Osteocyte (in vitro differentiated cells): ENCODE measurements around the gene TMEM235. TPM values are rescaled to one million over a fixed set of nuclear protein-coding genes. Genes with fewer than 3 reads are reported as not detected.
"Not testable (repeated sequence)": the region's sequence is repeated elsewhere in the genome, so short reads cannot be mapped to it uniquely, and the experiment has no call there.

Experiments used
- DNase-seq: peaks from one replicate; pipeline ENCODE4 v3.0.0; 2021; ENCODE audit warnings: mixed read lengths; ENCODE audit not compliant: unreplicated experiment; ENCODE audit errors: extremely low spot score
- H3K27ac Mint-ChIP-seq: one replicate; pipeline ENCODE4 v1.8.0; 2021; ENCODE audit warnings: mild to moderate bottlenecking, mixed read lengths; ENCODE audit not compliant: unreplicated experiment
- H3K27me3 Mint-ChIP-seq: one replicate; pipeline ENCODE4 v1.8.0; 2021; ENCODE audit warnings: mixed read lengths; ENCODE audit not compliant: unreplicated experiment
- H3K36me3 Mint-ChIP-seq: one replicate; pipeline ENCODE4 v1.8.0; 2021; ENCODE audit warnings: mixed read lengths; ENCODE audit not compliant: unreplicated experiment
- H3K4me1 Mint-ChIP-seq: one replicate; pipeline ENCODE4 v1.8.0; 2021; ENCODE audit warnings: mixed read lengths; ENCODE audit not compliant: unreplicated experiment
- H3K4me3 Mint-ChIP-seq: one replicate; pipeline ENCODE4 v1.8.0; 2021; ENCODE audit warnings: mild to moderate bottlenecking, moderate library complexity, mixed read lengths; ENCODE audit not compliant: unreplicated experiment
- H3K9me3 Mint-ChIP-seq: one replicate; pipeline ENCODE4 v1.8.0; 2021; ENCODE audit warnings: mixed read lengths; ENCODE audit not compliant: unreplicated experiment
- total RNA-seq: library from RNA; stranded (reverse); gene quantifications from 2 replicates; pipeline ENCODE4 v1.2.1, GENCODE V29; 2021
- TF ChIP-seq, protein P1 (sequence below): fragments of 200-600 bp; sonication (generic); IDR thresholded peaks from 2 replicates; pipeline ENCODE4 v1.5.0; 2021; ENCODE audit warnings: antibody characterized with exemption, mild to moderate bottlenecking, moderate library complexity

Gene TMEM235
- total RNA-seq, 1 donor from 2014 or later: not detected

- no peak for DNase-seq
- Mint-ChIP-seq H3K36me3 (no peaks in the 10 kb centered on the region), H3K27me3 (peaks cover 23% of the 10 kb centered on the region), H3K4me3 (no peak overlapping the region), H3K4me1 (no peaks in the 10 kb centered on the region), H3K9me3 (no peaks in the 10 kb centered on the region), H3K27ac (no peak overlapping the region)
- TF ChIP-seq, protein P1, sequence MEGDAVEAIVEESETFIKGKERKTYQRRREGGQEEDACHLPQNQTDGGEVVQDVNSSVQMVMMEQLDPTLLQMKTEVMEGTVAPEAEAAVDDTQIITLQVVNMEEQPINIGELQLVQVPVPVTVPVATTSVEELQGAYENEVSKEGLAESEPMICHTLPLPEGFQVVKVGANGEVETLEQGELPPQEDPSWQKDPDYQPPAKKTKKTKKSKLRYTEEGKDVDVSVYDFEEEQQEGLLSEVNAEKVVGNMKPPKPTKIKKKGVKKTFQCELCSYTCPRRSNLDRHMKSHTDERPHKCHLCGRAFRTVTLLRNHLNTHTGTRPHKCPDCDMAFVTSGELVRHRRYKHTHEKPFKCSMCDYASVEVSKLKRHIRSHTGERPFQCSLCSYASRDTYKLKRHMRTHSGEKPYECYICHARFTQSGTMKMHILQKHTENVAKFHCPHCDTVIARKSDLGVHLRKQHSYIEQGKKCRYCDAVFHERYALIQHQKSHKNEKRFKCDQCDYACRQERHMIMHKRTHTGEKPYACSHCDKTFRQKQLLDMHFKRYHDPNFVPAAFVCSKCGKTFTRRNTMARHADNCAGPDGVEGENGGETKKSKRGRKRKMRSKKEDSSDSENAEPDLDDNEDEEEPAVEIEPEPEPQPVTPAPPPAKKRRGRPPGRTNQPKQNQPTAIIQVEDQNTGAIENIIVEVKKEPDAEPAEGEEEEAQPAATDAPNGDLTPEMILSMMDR: no peak
Measured at GRCh38 chr17:78230252-78230962, 1.0 kb upstream of the TMEM235 start.

DNA sequence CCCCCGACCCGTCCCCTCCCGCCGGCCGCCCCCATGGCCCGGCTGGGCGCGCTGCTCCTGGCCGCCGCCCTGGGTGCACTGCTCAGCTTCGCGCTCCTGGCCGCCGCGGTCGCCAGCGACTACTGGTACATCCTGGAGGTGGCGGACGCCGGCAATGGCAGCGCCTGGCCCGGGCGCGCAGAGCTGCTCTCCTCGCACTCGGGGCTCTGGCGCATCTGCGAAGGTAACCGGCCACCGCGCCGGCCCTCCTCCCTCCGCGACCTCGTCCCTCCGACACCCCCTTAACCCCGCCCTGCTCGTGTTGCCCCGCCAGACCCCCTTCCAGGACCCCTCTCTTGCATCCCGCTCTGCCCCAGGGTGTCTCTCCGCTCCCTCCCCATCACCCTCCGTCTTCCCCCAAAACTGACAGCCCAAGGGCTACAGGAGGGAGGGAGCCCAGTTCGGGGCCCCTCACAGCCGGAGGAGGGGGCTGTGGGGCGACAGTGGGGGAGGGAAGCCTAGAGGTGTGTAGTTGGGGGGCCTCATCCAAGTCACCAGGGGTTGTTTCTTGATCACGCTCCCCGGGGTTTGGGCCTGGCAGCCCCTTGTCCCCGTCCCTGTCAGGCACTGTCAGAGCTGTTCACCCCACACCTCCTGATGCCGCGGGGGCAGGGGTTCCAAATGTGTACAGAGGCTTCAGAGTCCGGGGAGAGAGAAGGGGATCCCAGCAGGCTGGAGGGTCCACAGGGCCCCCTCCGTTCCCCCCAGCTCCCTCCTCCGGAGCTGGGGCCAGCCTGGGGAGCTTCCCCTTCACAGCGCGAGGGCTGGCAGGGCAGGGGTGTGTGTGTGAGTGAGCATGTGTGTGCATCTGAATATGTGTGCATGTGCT lies 794 bp downstream of the TMEM235 start:
- H3K36me3 Mint-ChIP-seq: no peaks in the 10 kb centered on the region
- peak overlapping the region; percentile 26 for H3K4me3 Mint-ChIP-seq
- no peak overlapping the region for H3K27ac Mint-ChIP-seq
- DNase-seq: peak; percentile 83
- H3K27me3 Mint-ChIP-seq: peaks cover 23% of the 10 kb centered on the region
- no peaks in the 10 kb centered on the region for H3K9me3 Mint-ChIP-seq
- TF ChIP-seq, protein P1: no peak
- H3K4me1 Mint-ChIP-seq: no peaks in the 10 kb centered on the region

DNA sequence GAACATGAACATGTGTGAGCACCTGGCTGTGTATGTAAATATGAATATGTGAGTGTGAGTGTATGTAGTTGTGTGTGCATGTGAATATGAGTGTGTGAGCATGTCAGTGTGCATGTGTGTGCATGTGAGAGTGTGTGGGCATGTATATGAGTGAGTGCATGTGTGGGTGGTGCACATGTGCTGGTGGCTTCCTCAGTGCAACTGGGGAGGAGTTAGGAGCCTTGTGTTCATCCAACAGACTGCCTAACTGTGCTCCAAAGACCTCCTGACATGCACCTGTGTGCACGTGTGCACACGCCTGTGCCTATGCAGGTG lies 1.4 kb downstream of the TMEM235 start:
- no peaks in the 10 kb centered on the region for H3K4me1 Mint-ChIP-seq
- H3K27ac Mint-ChIP-seq: no peak overlapping the region
- no peak for DNase-seq

DNA sequence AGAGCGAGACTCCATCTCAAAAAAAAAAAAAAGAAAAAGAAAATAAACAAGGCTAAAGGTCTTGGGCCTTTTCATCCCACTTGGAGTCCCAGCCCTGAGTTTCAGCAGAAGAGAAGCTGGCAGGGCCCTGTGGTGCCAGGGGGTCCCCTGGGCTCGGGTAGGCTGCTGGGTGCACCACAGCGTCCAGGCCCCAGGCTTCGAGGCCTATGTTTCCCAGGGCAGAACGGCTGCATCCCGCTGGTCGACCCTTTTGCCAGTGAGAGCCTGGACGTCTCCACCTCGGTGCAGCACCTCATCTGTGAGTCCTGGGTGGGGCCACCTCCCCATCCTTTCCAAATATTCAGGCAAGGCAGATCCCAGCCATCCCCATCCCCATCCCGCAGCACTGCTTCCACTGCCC lies 2.2 kb downstream of the TMEM235 start:
- peaks cover 23% of the 10 kb centered on the region for H3K27me3 Mint-ChIP-seq
- H3K36me3 Mint-ChIP-seq: no peaks in the 10 kb centered on the region
- no peaks in the 10 kb centered on the region for H3K4me1 Mint-ChIP-seq
- no peaks in the 10 kb centered on the region for H3K9me3 Mint-ChIP-seq
- TF ChIP-seq, protein P1: no peak
- no peak overlapping the region for H3K4me3 Mint-ChIP-seq
- H3K27ac Mint-ChIP-seq: no peak overlapping the region
- DNase-seq: no peak

More for the DNA sequence above, 1.4 kb downstream of the TMEM235 start:
- no peak overlapping the region for H3K4me3 Mint-ChIP-seq
- H3K27me3 Mint-ChIP-seq: peaks cover 23% of the 10 kb centered on the region
- no peaks in the 10 kb centered on the region for H3K36me3 Mint-ChIP-seq
- TF ChIP-seq, protein P1: no peak
- no peaks in the 10 kb centered on the region for H3K9me3 Mint-ChIP-seq

GRCh38 chr17:78234261-78234865 lies 2.9 kb downstream of the TMEM235 start:
- Mint-ChIP-seq H3K27ac (no peak overlapping the region), H3K9me3 (no peaks in the 10 kb centered on the region), H3K4me1 (no peaks in the 10 kb centered on the region), H3K36me3 (no peaks in the 10 kb centered on the region), H3K4me3 (no peak overlapping the region), H3K27me3 (peaks cover 23% of the 10 kb centered on the region)
- TF ChIP-seq, protein P1: no peak
- DNase-seq: no peak

DNA sequence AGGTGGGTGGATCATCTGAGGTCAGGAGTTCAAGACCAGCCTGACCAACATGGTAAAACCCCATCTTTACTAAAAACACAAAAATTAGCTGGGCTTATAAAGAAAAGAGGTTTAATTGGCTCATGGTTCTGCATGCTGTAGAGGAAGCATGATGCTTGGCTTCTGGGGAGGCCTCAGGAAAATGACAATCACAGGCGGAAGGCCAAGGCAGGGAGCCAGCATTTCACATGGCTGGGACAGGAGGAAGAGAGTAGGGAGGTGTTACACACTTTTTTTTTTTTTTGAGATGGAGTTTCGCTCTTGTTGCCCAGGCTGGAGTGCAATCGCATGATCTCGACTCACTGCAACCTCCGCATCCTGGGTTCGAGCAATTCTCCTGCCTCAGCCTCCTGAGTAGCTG lies 3.6 kb downstream of the TMEM235 start:
- H3K4me3 Mint-ChIP-seq, H3K4me1 Mint-ChIP-seq, H3K27ac Mint-ChIP-seq, H3K9me3 Mint-ChIP-seq, H3K36me3 Mint-ChIP-seq, DNase-seq: not testable (repeated sequence)
- H3K27me3 Mint-ChIP-seq: peaks cover 23% of the 10 kb centered on the region
